Chondrocyte (in vitro differentiated cells): ENCODE data around the gene PPFIA1. TPM values are rescaled to one million over a fixed set of nuclear protein-coding genes. Genes with fewer than 3 reads are reported as not detected.
A peak's percentile ranks its signal among the peaks of the same experiment; 100 is the strongest.
"Not testable (repeated sequence)": the region's sequence is repeated elsewhere in the genome, so short reads cannot be mapped to it uniquely, and the experiment has no call there.

Experiments
- DNase-seq: peaks from one replicate; pipeline ENCODE4 v3.0.0; 2021; ENCODE audit warnings: mixed read lengths, low spot score
- H3K27ac Mint-ChIP-seq: one replicate; pipeline ENCODE4 v1.8.0; 2021; ENCODE audit warnings: mild to moderate bottlenecking, moderate library complexity, mixed read lengths; ENCODE audit not compliant: unreplicated experiment
- H3K27me3 Mint-ChIP-seq: 2 replicates; pipeline ENCODE4 v1.8.0; 2021; ENCODE audit warnings: low read depth, mixed read lengths
- H3K36me3 Mint-ChIP-seq: 2 replicates; pipeline ENCODE4 v1.8.0; 2021; ENCODE audit warnings: low read depth, mixed read lengths
- H3K4me1 Mint-ChIP-seq: 2 replicates; pipeline ENCODE4 v1.8.0; 2021; ENCODE audit warnings: low read depth, mild to moderate bottlenecking, mixed read lengths
- H3K4me3 Mint-ChIP-seq: one replicate; pipeline ENCODE4 v1.8.0; 2021; ENCODE audit warnings: mild to moderate bottlenecking, moderate library complexity, mixed read lengths; ENCODE audit not compliant: unreplicated experiment
- H3K9me3 Mint-ChIP-seq: 2 replicates; pipeline ENCODE4 v1.8.0; 2021; ENCODE audit warnings: low read depth, mixed read lengths
- CTCF ChIP-seq: fragments of 200-600 bp; sonication (generic); IDR thresholded peaks from 2 replicates; pipeline ENCODE4 v1.5.0; 2021; ENCODE audit warnings: antibody characterized with exemption, mild to moderate bottlenecking, moderate library complexity
- total RNA-seq: library from RNA; stranded (reverse); gene quantifications from 3 replicates; pipeline ENCODE4 v1.2.1, GENCODE V29; 2021

Gene PPFIA1
- total RNA-seq, 1 donor from 2014 or later = 63.5 TPM

GRCh38 chr11:70383664-70384565 lies 113.4 kb downstream of the PPFIA1 start:
- Mint-ChIP-seq H3K9me3 (no peaks in the 10 kb centered on the region), H3K27me3 (no peaks in the 10 kb centered on the region), H3K36me3 (peaks cover 10% of the 10 kb centered on the region)

DNA sequence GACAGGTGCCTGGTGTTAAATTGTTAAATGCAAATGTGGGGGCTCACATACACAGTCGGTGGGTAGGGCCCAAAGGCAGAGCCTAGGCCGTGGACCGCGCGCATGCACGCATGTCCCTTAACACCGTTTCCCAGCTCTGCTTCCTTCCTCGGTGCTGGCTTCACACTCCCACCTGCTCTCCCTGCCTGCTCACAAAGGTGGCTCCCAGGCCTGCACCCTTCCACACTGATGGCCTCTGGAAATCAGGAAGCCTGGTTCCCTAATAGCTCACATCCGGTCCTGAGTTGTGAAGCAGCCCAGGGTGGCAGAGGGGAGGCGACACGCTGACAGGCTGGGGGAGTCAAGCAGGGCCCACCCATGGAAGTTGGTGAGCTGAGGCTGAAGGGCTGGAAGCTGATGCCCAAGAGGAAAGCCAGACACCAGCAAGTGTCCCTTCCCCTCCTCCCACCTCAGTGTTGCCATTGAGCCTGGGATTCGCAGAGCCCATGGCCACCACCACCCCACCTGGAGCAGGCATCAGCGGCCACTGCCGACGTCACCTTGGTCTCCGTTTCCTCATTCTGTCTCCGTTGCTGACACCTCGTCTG lies 114.2 kb downstream of the PPFIA1 start:
- no peaks in the 10 kb centered on the region for H3K9me3 Mint-ChIP-seq
- H3K27ac Mint-ChIP-seq = no peak overlapping the region
- no peak for TF ChIP-seq CTCF
- H3K36me3 Mint-ChIP-seq = peaks cover 9% of the 10 kb centered on the region
- H3K4me1 Mint-ChIP-seq = peaks cover 16% of the 10 kb centered on the region
- peak; percentile 75 for DNase-seq
- no peaks in the 10 kb centered on the region for H3K27me3 Mint-ChIP-seq
- no peak overlapping the region for H3K4me3 Mint-ChIP-seq

More at GRCh38 chr11:70383664-70384565, 113.4 kb downstream of the PPFIA1 start:
- Mint-ChIP-seq H3K4me3 (no peak overlapping the region), H3K27ac (no peak overlapping the region), H3K4me1 (peaks cover 16% of the 10 kb centered on the region)
- DNase-seq = peak; percentile 41
- TF ChIP-seq CTCF = no peak

GRCh38 chr11:70387564-70387963 lies 117.1 kb downstream of the PPFIA1 start:
- peaks cover 7% of the 10 kb centered on the region for H3K36me3 Mint-ChIP-seq
- DNase-seq = peak; percentile 22
- no peaks in the 10 kb centered on the region for H3K27me3 Mint-ChIP-seq
- H3K9me3 Mint-ChIP-seq = no peaks in the 10 kb centered on the region
- no peak overlapping the region for H3K4me3 Mint-ChIP-seq
- H3K27ac Mint-ChIP-seq = no peak overlapping the region
- H3K4me1 Mint-ChIP-seq = peaks cover 8% of the 10 kb centered on the region
- no peak for TF ChIP-seq CTCF

DNA sequence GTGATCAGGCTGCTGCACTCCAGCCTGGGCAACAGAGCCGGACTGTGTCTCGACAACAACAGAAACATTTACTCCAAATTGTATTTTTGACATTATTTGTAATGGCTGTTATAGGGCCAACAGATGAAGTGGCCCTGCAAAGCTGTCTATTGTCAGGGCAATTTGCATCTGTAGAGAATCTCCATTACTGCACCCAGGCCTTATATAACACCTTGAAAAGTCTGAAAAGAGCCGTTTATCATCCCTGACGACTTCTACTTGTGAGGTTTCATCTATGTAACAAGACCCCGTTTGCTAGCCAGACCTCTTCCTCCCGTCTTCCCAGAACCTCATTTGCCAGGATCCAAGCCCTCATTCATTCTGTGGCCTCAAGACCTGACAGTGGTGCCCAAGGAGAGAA lies 118.7 kb downstream of the PPFIA1 start:
- TF ChIP-seq CTCF = no peak

DNA sequence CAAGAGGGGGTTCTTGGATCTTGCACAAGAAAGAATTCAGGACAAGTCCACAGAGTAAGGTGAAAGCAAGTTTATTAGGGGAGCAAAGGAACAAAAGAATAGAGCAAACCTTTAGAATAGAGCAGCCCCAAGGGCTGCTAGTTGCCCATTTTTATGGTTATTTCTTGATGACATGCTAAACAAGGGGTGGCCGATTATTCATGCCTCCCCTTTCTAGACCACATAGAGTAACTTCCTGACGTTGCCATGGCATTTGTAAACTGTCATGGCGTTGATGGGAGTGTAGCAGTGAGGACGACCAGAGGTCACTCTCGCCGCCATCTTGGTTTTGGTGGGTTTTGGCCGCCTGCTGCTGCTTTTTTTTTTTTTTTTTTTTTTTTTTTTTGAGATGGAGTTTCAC lies 120.4 kb downstream of the PPFIA1 start:
- H3K9me3 Mint-ChIP-seq, H3K4me3 Mint-ChIP-seq, H3K36me3 Mint-ChIP-seq, H3K4me1 Mint-ChIP-seq, H3K27me3 Mint-ChIP-seq, H3K27ac Mint-ChIP-seq: not testable (repeated sequence)
- peak; percentile 4 for DNase-seq

More for the DNA sequence above, 118.7 kb downstream of the PPFIA1 start:
- H3K9me3 Mint-ChIP-seq = no peaks in the 10 kb centered on the region
- H3K27me3 Mint-ChIP-seq = no peaks in the 10 kb centered on the region
- DNase-seq = no peak
- H3K4me3 Mint-ChIP-seq = no peak overlapping the region
- H3K4me1 Mint-ChIP-seq = peaks cover 4% of the 10 kb centered on the region
- no peak overlapping the region for H3K27ac Mint-ChIP-seq
- peaks cover 7% of the 10 kb centered on the region for H3K36me3 Mint-ChIP-seq
